Stimulated activated CD4-positive, alpha-beta T cell treated with anti-CD3 and anti-CD28 coated beads, Interleukin-1b, Interleukin-23, amount 100 ng/mL, for 24 hours (primary cell): Measurements from ENCODE around the gene CCZ1B.
"Not testable (repeated sequence)": the region's sequence is repeated elsewhere in the genome, so short reads cannot be mapped to it uniquely, and the experiment has no call there.

Experiments used
- DNase-seq, 4 experiments: peaks; one replicate each; pipeline ENCODE4 v3.0.0-alpha.2; 2020; ENCODE audit warnings: low read depth in 4 of 4, low spot score in 1 of 4

Gene CCZ1B

GRCh38 chr7:6831018-6831725 lies 5.1 kb upstream of the CCZ1B start:
- DNase-seq: no peak

- not testable (repeated sequence) for DNase-seq
Measured at GRCh38 chr7:6830026-6830425, 4.0 kb upstream of the CCZ1B start.

GRCh38 chr7:6829616-6830015 lies 3.5 kb upstream of the CCZ1B start:
- DNase-seq: not testable (repeated sequence)

- DNase-seq: not testable (repeated sequence)
Measured at GRCh38 chr7:6827180-6827579, 1.1 kb upstream of the CCZ1B start.

- not testable (repeated sequence) for DNase-seq
Measured at GRCh38 chr7:6825236-6826125, 594 bp downstream of the CCZ1B start.

- DNase-seq: not testable (repeated sequence)
Measured at GRCh38 chr7:6821622-6822021, 4.5 kb downstream of the CCZ1B start.

GRCh38 chr7:6815470-6815869 lies 10.6 kb downstream of the CCZ1B start:
- not testable (repeated sequence) for DNase-seq

- DNase-seq: not testable (repeated sequence)
Measured at GRCh38 chr7:6813011-6813410, 13.1 kb downstream of the CCZ1B start.

GRCh38 chr7:6807959-6808358 lies 18.1 kb downstream of the CCZ1B start:
- DNase-seq: not testable (repeated sequence)

GRCh38 chr7:6807393-6807918 lies 18.6 kb downstream of the CCZ1B start:
- not testable (repeated sequence) for DNase-seq

- not testable (repeated sequence) for DNase-seq
Measured at GRCh38 chr7:6800331-6800730, 25.7 kb downstream of the CCZ1B start.

- DNase-seq: not testable (repeated sequence)
Measured at GRCh38 chr7:6799887-6800286, 26.2 kb downstream of the CCZ1B start.

GRCh38 chr7:6798047-6798446 lies 28.0 kb downstream of the CCZ1B start:
- DNase-seq: not testable (repeated sequence)

- not testable (repeated sequence) for DNase-seq
Measured at GRCh38 chr7:6797218-6797617, 28.9 kb downstream of the CCZ1B start.

GRCh38 chr7:6794276-6794675 lies 31.8 kb downstream of the CCZ1B start:
- DNase-seq: not testable (repeated sequence)

GRCh38 chr7:6792113-6792872 lies 33.8 kb downstream of the CCZ1B start:
- not testable (repeated sequence) for DNase-seq

- DNase-seq: not testable (repeated sequence)
Measured at GRCh38 chr7:6789353-6789752, 36.7 kb downstream of the CCZ1B start.

GRCh38 chr7:6781581-6781980 lies 44.5 kb downstream of the CCZ1B start:
- not testable (repeated sequence) for DNase-seq

- DNase-seq: not testable (repeated sequence)
Measured at GRCh38 chr7:6761186-6761585, 64.9 kb downstream of the CCZ1B start.

GRCh38 chr7:6753964-6754363 lies 72.1 kb downstream of the CCZ1B start, which contains the start of gene RSPH10B2:
Gene RSPH10B2, plus strand, starts transcription at chr7:6754103. Its CDS starts 3,575 bp downstream, at chr7:6757678.
- DNase-seq: not testable (repeated sequence)

GRCh38 chr7:6750173-6750572 lies 75.9 kb downstream of the CCZ1B start:
- not testable (repeated sequence) for DNase-seq
